ENCODE data around the gene NRTN. TPM values are rescaled to one million over a fixed set of nuclear protein-coding genes. Genes with fewer than 3 reads are reported as not detected.
A peak's percentile ranks its signal among the peaks of the same experiment; 100 is the strongest.

Gene NRTN
- total and polyA plus RNA-seq, 2 of the 13 experiments (the other 11 are each of a cell fraction or from before 2014, with no cell fraction given): 4.1 to 5.3 TPM

DNA sequence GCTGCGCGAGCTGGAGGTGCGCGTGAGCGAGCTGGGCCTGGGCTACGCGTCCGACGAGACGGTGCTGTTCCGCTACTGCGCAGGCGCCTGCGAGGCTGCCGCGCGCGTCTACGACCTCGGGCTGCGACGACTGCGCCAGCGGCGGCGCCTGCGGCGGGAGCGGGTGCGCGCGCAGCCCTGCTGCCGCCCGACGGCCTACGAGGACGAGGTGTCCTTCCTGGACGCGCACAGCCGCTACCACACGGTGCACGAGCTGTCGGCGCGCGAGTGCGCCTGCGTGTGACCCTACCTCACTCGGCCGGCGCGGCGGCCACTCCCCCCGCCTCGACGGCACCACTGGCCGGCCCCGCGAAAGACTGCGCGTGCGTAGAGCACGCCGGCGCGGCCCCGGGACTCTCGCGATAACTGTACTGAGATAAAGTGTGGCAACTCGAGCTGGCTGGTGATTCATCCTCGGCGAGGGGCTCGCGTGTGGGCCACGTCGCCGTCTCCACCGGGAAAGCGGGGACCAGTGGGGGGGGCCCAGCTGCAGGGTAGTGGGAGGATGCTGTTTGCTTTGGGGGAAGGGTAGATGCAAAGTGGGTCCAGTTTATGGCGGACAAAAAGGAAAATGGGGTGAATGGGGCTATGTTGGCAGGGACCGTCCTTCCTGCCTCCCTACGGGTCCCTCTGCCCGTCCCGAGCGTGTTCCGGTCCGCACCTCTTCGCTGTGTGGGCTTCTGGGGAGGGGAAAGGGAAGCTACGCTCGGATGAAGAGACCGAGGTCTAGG, 23.2 kb downstream of the NRTN start (continued):
- TF ChIP-seq, protein P1, sequence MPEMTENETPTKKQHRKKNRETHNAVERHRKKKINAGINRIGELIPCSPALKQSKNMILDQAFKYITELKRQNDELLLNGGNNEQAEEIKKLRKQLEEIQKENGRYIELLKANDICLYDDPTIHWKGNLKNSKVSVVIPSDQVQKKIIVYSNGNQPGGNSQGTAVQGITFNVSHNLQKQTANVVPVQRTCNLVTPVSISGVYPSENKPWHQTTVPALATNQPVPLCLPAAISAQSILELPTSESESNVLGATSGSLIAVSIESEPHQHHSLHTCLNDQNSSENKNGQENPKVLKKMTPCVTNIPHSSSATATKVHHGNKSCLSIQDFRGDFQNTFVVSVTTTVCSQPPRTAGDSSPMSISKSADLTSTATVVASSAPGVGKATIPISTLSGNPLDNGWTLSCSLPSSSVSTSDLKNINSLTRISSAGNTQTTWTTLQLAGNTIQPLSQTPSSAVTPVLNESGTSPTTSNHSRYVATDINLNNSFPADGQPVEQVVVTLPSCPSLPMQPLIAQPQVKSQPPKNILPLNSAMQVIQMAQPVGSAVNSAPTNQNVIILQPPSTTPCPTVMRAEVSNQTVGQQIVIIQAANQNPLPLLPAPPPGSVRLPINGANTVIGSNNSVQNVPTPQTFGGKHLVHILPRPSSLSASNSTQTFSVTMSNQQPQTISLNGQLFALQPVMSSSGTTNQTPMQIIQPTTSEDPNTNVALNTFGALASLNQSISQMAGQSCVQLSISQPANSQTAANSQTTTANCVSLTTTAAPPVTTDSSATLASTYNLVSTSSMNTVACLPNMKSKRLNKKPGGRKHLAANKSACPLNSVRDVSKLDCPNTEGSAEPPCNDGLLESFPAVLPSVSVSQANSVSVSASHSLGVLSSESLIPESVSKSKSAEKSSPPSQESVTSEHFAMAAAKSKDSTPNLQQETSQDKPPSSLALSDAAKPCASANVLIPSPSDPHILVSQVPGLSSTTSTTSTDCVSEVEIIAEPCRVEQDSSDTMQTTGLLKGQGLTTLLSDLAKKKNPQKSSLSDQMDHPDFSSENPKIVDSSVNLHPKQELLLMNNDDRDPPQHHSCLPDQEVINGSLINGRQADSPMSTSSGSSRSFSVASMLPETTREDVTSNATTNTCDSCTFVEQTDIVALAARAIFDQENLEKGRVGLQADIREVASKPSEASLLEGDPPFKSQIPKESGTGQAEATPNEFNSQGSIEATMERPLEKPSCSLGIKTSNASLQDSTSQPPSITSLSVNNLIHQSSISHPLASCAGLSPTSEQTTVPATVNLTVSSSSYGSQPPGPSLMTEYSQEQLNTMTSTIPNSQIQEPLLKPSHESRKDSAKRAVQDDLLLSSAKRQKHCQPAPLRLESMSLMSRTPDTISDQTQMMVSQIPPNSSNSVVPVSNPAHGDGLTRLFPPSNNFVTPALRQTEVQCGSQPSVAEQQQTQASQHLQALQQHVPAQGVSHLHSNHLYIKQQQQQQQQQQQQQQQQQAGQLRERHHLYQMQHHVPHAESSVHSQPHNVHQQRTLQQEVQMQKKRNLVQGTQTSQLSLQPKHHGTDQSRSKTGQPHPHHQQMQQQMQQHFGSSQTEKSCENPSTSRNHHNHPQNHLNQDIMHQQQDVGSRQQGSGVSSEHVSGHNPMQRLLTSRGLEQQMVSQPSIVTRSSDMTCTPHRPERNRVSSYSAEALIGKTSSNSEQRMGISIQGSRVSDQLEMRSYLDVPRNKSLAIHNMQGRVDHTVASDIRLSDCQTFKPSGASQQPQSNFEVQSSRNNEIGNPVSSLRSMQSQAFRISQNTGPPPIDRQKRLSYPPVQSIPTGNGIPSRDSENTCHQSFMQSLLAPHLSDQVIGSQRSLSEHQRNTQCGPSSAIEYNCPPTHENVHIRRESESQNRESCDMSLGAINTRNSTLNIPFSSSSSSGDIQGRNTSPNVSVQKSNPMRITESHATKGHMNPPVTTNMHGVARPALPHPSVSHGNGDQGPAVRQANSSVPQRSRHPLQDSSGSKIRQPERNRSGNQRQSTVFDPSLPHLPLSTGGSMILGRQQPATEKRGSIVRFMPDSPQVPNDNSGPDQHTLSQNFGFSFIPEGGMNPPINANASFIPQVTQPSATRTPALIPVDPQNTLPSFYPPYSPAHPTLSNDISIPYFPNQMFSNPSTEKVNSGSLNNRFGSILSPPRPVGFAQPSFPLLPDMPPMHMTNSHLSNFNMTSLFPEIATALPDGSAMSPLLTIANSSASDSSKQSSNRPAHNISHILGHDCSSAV (CRISPR knock-in tag; IDR thresholded peaks at IDR 0.05; ENCODE audit: borderline replicate concordance): no peak; the same call in 1 of the 2 replicates
- TF ChIP-seq SPEN (CRISPR knock-in tag; IDR thresholded peaks at IDR 0.05; ENCODE audit: low read depth) (no peak; the same call in none of the 2 replicates), ZNF253 (CRISPR knock-in tag; IDR thresholded peaks at IDR 0.05; ENCODE audit: borderline replicate concordance) (no peak), ARNT (IDR thresholded peaks at IDR 0.05) (no peak), ZNF343 (CRISPR knock-in tag; IDR thresholded peaks at IDR 0.05) (0 out of 2 replicates have a peak, but pooled peaks have one; percentile 67), RXRB (CRISPR knock-in tag; IDR thresholded peaks at IDR 0.05; ENCODE audit: borderline replicate concordance) (peak; percentile 84), RXRA (CRISPR knock-in tag; IDR thresholded peaks at IDR 0.05) (peak; percentile 87), ZNF572 (CRISPR knock-in tag; IDR thresholded peaks at IDR 0.05) (no peak), ZNF737 (CRISPR knock-in tag; IDR thresholded peaks at IDR 0.05; ENCODE audit: borderline replicate concordance) (no peak), ZBTB42 (CRISPR knock-in tag; IDR thresholded peaks at IDR 0.05) (no peak), ZNF724P (CRISPR knock-in tag; IDR thresholded peaks at IDR 0.05; ENCODE audit: borderline replicate concordance) (no peak), ZNF782 (CRISPR knock-in tag; IDR thresholded peaks at IDR 0.05; ENCODE audit: borderline replicate concordance) (no peak), ZNF432 (CRISPR knock-in tag; IDR thresholded peaks at IDR 0.05; ENCODE audit: borderline replicate concordance) (no peak), PAX8 (CRISPR knock-in tag; IDR thresholded peaks at IDR 0.05; ENCODE audit: borderline replicate concordance) (peak; percentile 84; the same call in 1 of the 2 replicates)
- TF ChIP-seq, protein P2, sequence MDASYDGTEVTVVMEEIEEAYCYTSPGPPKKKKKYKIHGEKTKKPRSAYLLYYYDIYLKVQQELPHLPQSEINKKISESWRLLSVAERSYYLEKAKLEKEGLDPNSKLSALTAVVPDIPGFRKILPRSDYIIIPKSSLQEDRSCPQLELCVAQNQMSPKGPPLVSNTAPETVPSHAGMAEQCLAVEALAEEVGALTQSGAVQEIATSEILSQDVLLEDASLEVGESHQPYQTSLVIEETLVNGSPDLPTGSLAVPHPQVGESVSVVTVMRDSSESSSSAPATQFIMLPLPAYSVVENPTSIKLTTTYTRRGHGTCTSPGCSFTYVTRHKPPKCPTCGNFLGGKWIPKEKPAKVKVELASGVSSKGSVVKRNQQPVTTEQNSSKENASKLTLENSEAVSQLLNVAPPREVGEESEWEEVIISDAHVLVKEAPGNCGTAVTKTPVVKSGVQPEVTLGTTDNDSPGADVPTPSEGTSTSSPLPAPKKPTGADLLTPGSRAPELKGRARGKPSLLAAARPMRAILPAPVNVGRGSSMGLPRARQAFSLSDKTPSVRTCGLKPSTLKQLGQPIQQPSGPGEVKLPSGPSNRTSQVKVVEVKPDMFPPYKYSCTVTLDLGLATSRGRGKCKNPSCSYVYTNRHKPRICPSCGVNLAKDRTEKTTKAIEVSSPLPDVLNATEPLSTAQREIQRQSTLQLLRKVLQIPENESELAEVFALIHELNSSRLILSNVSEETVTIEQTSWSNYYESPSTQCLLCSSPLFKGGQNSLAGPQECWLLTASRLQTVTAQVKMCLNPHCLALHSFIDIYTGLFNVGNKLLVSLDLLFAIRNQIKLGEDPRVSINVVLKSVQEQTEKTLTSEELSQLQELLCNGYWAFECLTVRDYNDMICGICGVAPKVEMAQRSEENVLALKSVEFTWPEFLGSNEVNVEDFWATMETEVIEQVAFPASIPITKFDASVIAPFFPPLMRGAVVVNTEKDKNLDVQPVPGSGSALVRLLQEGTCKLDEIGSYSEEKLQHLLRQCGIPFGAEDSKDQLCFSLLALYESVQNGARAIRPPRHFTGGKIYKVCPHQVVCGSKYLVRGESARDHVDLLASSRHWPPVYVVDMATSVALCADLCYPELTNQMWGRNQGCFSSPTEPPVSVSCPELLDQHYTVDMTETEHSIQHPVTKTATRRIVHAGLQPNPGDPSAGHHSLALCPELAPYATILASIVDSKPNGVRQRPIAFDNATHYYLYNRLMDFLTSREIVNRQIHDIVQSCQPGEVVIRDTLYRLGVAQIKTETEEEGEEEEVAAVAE (CRISPR knock-in tag; IDR thresholded peaks at IDR 0.05; ENCODE audit: borderline replicate concordance): peak; percentile 90; the same call in 1 of the 2 replicates
- TF ChIP-seq, protein P3, sequence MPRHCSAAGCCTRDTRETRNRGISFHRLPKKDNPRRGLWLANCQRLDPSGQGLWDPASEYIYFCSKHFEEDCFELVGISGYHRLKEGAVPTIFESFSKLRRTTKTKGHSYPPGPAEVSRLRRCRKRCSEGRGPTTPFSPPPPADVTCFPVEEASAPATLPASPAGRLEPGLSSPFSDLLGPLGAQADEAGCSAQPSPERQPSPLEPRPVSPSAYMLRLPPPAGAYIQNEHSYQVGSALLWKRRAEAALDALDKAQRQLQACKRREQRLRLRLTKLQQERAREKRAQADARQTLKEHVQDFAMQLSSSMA (CRISPR knock-in tag; IDR thresholded peaks at IDR 0.05): peak; percentile 81; the same call in 1 of the 2 replicates
